Osteocyte (in vitro differentiated cells): ENCODE measurements around the gene FYB1. TPM values are rescaled to one million over a fixed set of nuclear protein-coding genes. Genes with fewer than 3 reads are reported as not detected.

Experiments used
- DNase-seq: peaks from one replicate; pipeline ENCODE4 v3.0.0; 2021; ENCODE audit warnings: mixed read lengths; ENCODE audit not compliant: unreplicated experiment; ENCODE audit errors: extremely low spot score
- H3K27ac Mint-ChIP-seq: one replicate; pipeline ENCODE4 v1.8.0; 2021; ENCODE audit warnings: mild to moderate bottlenecking, mixed read lengths; ENCODE audit not compliant: unreplicated experiment
- H3K27me3 Mint-ChIP-seq: one replicate; pipeline ENCODE4 v1.8.0; 2021; ENCODE audit warnings: mixed read lengths; ENCODE audit not compliant: unreplicated experiment
- H3K36me3 Mint-ChIP-seq: one replicate; pipeline ENCODE4 v1.8.0; 2021; ENCODE audit warnings: mixed read lengths; ENCODE audit not compliant: unreplicated experiment
- H3K4me1 Mint-ChIP-seq: one replicate; pipeline ENCODE4 v1.8.0; 2021; ENCODE audit warnings: mixed read lengths; ENCODE audit not compliant: unreplicated experiment
- H3K4me3 Mint-ChIP-seq: one replicate; pipeline ENCODE4 v1.8.0; 2021; ENCODE audit warnings: mild to moderate bottlenecking, moderate library complexity, mixed read lengths; ENCODE audit not compliant: unreplicated experiment
- H3K9me3 Mint-ChIP-seq: one replicate; pipeline ENCODE4 v1.8.0; 2021; ENCODE audit warnings: mixed read lengths; ENCODE audit not compliant: unreplicated experiment
- CTCF ChIP-seq: fragments of 200-600 bp; sonication (generic); IDR thresholded peaks from 2 replicates; pipeline ENCODE4 v1.5.0; 2021; ENCODE audit warnings: antibody characterized with exemption, mild to moderate bottlenecking, moderate library complexity
- total RNA-seq: library from RNA; stranded (reverse); gene quantifications from 2 replicates; pipeline ENCODE4 v1.2.1, GENCODE V29; 2021

Gene FYB1
- total RNA-seq, 1 donor from 2014 or later: not detected

GRCh38 chr5:39260095-39260494, 40.7 kb upstream of the FYB1 start:
- H3K9me3 Mint-ChIP-seq: no peaks in the 10 kb centered on the region
- H3K4me3 Mint-ChIP-seq: no peak overlapping the region
- H3K4me1 Mint-ChIP-seq: no peaks in the 10 kb centered on the region
- no peaks in the 10 kb centered on the region for H3K36me3 Mint-ChIP-seq
- H3K27ac Mint-ChIP-seq: no peak overlapping the region
- no peak for TF ChIP-seq CTCF
- DNase-seq: no peak
- H3K27me3 Mint-ChIP-seq: peaks cover 27% of the 10 kb centered on the region

- Mint-ChIP-seq H3K27ac (no peak overlapping the region), H3K36me3 (no peaks in the 10 kb centered on the region), H3K4me3 (no peak overlapping the region), H3K27me3 (peaks cover 35% of the 10 kb centered on the region), H3K4me1 (no peaks in the 10 kb centered on the region), H3K9me3 (no peaks in the 10 kb centered on the region)
- TF ChIP-seq CTCF: no peak
- no peak for DNase-seq
These were observed 38.2 kb upstream of the FYB1 start for GRCh38 chr5:39257554-39257953.

DNA sequence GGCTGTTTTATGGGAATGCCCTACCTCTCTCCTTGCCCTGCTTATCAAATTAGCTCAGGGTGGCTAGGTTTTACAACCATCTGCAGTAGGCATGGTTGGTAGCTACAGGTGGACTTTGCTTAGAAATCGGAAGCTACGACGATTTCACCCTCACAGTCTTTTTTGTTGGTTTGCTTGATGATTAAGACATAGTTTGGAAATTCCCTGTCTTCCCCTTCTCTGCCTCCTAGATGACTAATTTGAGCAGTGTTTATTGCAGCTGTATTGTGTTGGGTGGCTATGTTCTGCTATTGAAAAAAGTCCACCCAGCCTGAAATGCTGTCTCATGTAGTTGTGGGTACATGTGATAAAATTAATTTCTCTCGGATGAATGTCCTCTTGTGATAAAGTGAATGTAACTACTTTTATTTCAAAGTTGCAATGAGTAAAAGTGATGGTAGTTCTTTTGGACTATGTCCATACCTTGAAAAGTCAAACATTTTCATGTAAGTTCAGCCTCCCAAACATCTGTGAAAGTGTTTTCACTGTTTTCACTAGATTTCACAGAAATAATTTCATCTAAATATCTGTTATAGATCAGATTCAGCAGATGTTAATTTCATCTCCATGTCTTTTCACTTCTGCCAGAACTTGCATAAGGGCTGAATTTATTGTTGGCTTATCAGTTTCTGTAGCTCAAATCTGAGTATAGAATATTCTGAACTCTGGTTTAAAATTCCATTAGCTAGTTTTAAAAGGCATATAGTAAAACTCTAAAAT, 37.3 kb upstream of the FYB1 start:
- no peak overlapping the region for H3K4me3 Mint-ChIP-seq
- no peak overlapping the region for H3K27ac Mint-ChIP-seq

GRCh38 chr5:39255406-39255805, 36.0 kb upstream of the FYB1 start:
- TF ChIP-seq CTCF: no peak
- no peaks in the 10 kb centered on the region for H3K4me1 Mint-ChIP-seq
- H3K36me3 Mint-ChIP-seq: no peaks in the 10 kb centered on the region
- H3K9me3 Mint-ChIP-seq: no peaks in the 10 kb centered on the region
- H3K27me3 Mint-ChIP-seq: peaks cover 36% of the 10 kb centered on the region
- no peak overlapping the region for H3K27ac Mint-ChIP-seq
- H3K4me3 Mint-ChIP-seq: no peak overlapping the region
- no peak for DNase-seq

More for the DNA sequence above, 37.3 kb upstream of the FYB1 start:
- Mint-ChIP-seq H3K36me3 (no peaks in the 10 kb centered on the region), H3K9me3 (no peaks in the 10 kb centered on the region), H3K27me3 (peaks cover 34% of the 10 kb centered on the region), H3K4me1 (no peaks in the 10 kb centered on the region)
- no peak for DNase-seq
- no peak for TF ChIP-seq CTCF

- H3K9me3 Mint-ChIP-seq: no peaks in the 10 kb centered on the region
- no peaks in the 10 kb centered on the region for H3K4me1 Mint-ChIP-seq
- peaks cover 36% of the 10 kb centered on the region for H3K27me3 Mint-ChIP-seq
- no peak for DNase-seq
- TF ChIP-seq CTCF: no peak
- no peaks in the 10 kb centered on the region for H3K36me3 Mint-ChIP-seq
- H3K4me3 Mint-ChIP-seq: no peak overlapping the region
- H3K27ac Mint-ChIP-seq: no peak overlapping the region
These were observed 35.3 kb upstream of the FYB1 start for GRCh38 chr5:39254671-39255070.
